PFSK-1 (cell line): ENCODE results near the gene SLC1A7.

ENCODE experiments used
- FOXP2 ChIP-seq: optimal IDR thresholded peaks from 2 replicates; pipeline ENCODE3; 2011; ENCODE audit warnings: borderline replicate concordance, control low read depth, inconsistent platforms; ENCODE audit not compliant: insufficient read depth; ENCODE audit errors: extremely low read length, extremely low read depth
- POLR2AphosphoS5 ChIP-seq: IDR thresholded peaks from 2 replicates; pipeline ENCODE4 v1.6.1; 2012; ENCODE audit warnings: low read depth, mild to moderate bottlenecking, control low read depth, low read length, moderate library complexity
- REST ChIP-seq, 2 experiments: IDR thresholded peaks; 2 replicates each; pipeline versions ENCODE4 v1.6.1 to v1.8.0; 2011 to 2012; ENCODE audit warnings: low read depth in 2 of 2, low read length in 2 of 2, control low read depth in 1 of 2, inconsistent platforms in 1 of 2, mild to moderate bottlenecking in 1 of 2, moderate library complexity in 1 of 2; ENCODE audit not compliant: insufficient read depth in 1 of 2
- SIN3A ChIP-seq: IDR thresholded peaks from 2 replicates; pipeline ENCODE4 v1.6.1; 2012; ENCODE audit warnings: mild to moderate bottlenecking, low read length, moderate library complexity, borderline replicate concordance; ENCODE audit not compliant: insufficient read depth
- TAF1 ChIP-seq: IDR thresholded peaks from 2 replicates; pipeline ENCODE4 v1.6.1; 2012; ENCODE audit warnings: low read length, control low read depth, borderline replicate concordance; ENCODE audit not compliant: insufficient read depth

The SLC1A7 gene

GRCh38 chr1:53083636-53084588, 58.5 kb downstream of the SLC1A7 start:
- no peak for TF ChIP-seq FOXP2
- no peak for TF ChIP-seq REST (IDR thresholded peaks at IDR 0.05; ENCODE audit: insufficient read depth in 1 of 2, low read depth in 2 of 2, low read length in 2 of 2)
- TF ChIP-seq POLR2AphosphoS5 = no peak
- TF ChIP-seq SIN3A = no peak
- no peak for TF ChIP-seq TAF1

- TF ChIP-seq TAF1 (no peak), SIN3A (no peak), REST (IDR thresholded peaks at IDR 0.05; ENCODE audit: insufficient read depth in 1 of 2, low read depth in 2 of 2, low read length in 2 of 2) (no peak), FOXP2 (no peak), POLR2AphosphoS5 (no peak)
Measured at GRCh38 chr1:53082826-53083455, 59.5 kb downstream of the SLC1A7 start.

GRCh38 chr1:53081384-53082066, 60.9 kb downstream of the SLC1A7 start:
- TF ChIP-seq REST (IDR thresholded peaks at IDR 0.05; ENCODE audit: insufficient read depth in 1 of 2, low read depth in 2 of 2, low read length in 2 of 2) (no peak), POLR2AphosphoS5 (no peak), FOXP2 (no peak), SIN3A (no peak), TAF1 (no peak)

GRCh38 chr1:53080769-53081168, 61.7 kb downstream of the SLC1A7 start:
- no peak for TF ChIP-seq POLR2AphosphoS5
- TF ChIP-seq TAF1 = no peak
- no peak for TF ChIP-seq REST (IDR thresholded peaks at IDR 0.05; ENCODE audit: insufficient read depth in 1 of 2, low read depth in 2 of 2, low read length in 2 of 2)
- no peak for TF ChIP-seq SIN3A
